Heart right ventricle (tissue), 16 donors: ENCODE measurements around the gene ZNF594. TPM values are rescaled to one million over a fixed set of nuclear protein-coding genes. Genes with fewer than 3 reads are reported as not detected.
A peak's percentile ranks its signal among the peaks of the same experiment; 100 is the strongest.
"Not testable (repeated sequence)": the region's sequence is repeated elsewhere in the genome, so short reads cannot be mapped to it uniquely, and the experiment has no call there.

ENCODE experiments used
- ATAC-seq, 8 donors: fragments of 200-7000 bp; cut with Tn5 transposase; one replicate each; pipeline ENCODE4 v1.9.1; 2020; ENCODE audit warnings: mild to moderate bottlenecking in 8 of 8, moderate library complexity in 8 of 8, moderate number of reproducible peaks in 1 of 8
- DNase-seq, 2 donors: peaks; one replicate each; pipeline ENCODE4 v3.0.0-alpha.2; 2020
- H3K27ac ChIP-seq, 10 donors: fragments of 200-600 bp; sonication (generic) in 2 of 10; one replicate each; pipeline versions ENCODE4 v1.5.0 to v1.8.0; 2020 to 2022; ENCODE audit warnings: mild to moderate bottlenecking in 3 of 10
- H3K27me3 ChIP-seq, 7 donors: fragments of 200-600 bp; one replicate each; pipeline ENCODE4 v1.8.0; 2021 to 2022; ENCODE audit warnings: mild to moderate bottlenecking in 2 of 7
- H3K36me3 ChIP-seq, 9 donors: fragments of 200-600 bp; sonication (generic) in 1 of 9; one replicate each; pipeline versions ENCODE4 v1.5.0 to v1.8.0; 2020 to 2022; ENCODE audit warnings: mild to moderate bottlenecking in 2 of 9
- H3K4me1 ChIP-seq, 9 donors: fragments of 200-600 bp; sonication (generic) in 1 of 9; one replicate each; pipeline versions ENCODE4 v1.5.0 to v1.8.0; 2020 to 2022; ENCODE audit warnings: mild to moderate bottlenecking in 4 of 9
- H3K4me3 ChIP-seq, 10 donors: fragments of 200-600 bp; sonication (generic) in 2 of 10; one replicate each; pipeline versions ENCODE4 v1.5.0 to v1.8.0; 2020 to 2022; ENCODE audit warnings: mild to moderate bottlenecking in 7 of 10, moderate library complexity in 2 of 10
- H3K9me3 ChIP-seq, 11 donors: fragments of 200-600 bp in 10 of 11; sonication (generic) in 2 of 11; one replicate each; pipeline versions ENCODE4 v1.5.0 to v1.8.0; 2013 to 2022; ENCODE audit warnings: mild to moderate bottlenecking in 2 of 11, control low read depth in 1 of 11, moderate library complexity in 1 of 11
- CTCF ChIP-seq, 9 donors: fragments of 200-600 bp; sonication (generic) in 2 of 9; IDR thresholded peaks; one replicate each; pipeline versions ENCODE4 v1.5.0 to v1.8.0; 2021 to 2022; ENCODE audit warnings: antibody characterized with exemption in 9 of 9, mild to moderate bottlenecking in 5 of 9, moderate library complexity in 1 of 9
- WGBS, 2 donors: extraction: QIAGEN DNeasy Blood & Tissue Kit; methylation state at CpG; one replicate each; pipeline ENCODE4 v1.1.7; 2013; ENCODE audit warnings: inconsistent platforms in 1 of 2; 5-methylcytosine and 5-hydroxymethylcytosine counted together
- intact Hi-C, 10 donors: fragments of 100-400 bp; cut with DNase I; formaldehyde crosslinking; loops; one replicate each; pipeline versions ENCODE4 v1.11.1 to v1.14.2; 2022
- polyA plus RNA-seq, 2 donors: library from polyadenylated mRNA; stranded (reverse); fragments of 200-250 nt; gene quantifications; one replicate each; pipeline ENCODE4 v1.2.3, GENCODE V29; 2013
- total RNA-seq, 10 donors: library from RNA; stranded (reverse); fragmentation: NEBNext Ultra II Directional in 3 of 10; extraction: Animal tissue kit (Norgen Biotek cat#: 25700) in 3 of 10; gene quantifications; one replicate each; pipeline versions ENCODE4 v1.2.1 to v1.2.4, GENCODE V29; 2021 to 2023
- donor health status: Arrhythmogenic right ventricular cardiomyopathy.
- donor health status: ischemic (EF 13 %, LVEDD 7.1; RV severe dilation, severe dysfunction).
- donor health status: healthy with polysubstance abuse.
- donor health status: DM: no; HTN: yes; CAD: no.
- donor health status: DM: no; HTN: no; CAD: no.
- donor health status: ischemic (EF 25% LVEDD 6.9; RV normal size, moderate dysfunction).
- donor health status: ischemic (EF 25% LVEDD 5.7; RV mildly dilated, moderate dysfunction).
- donor health status: healthy.
- donor health status: DM: yes; HTN: yes; CAD: no.
- donor health status: Ischemic cardiomyopathy.
- donor health status: ischemic (EF 35%, LVEDD 5.7; RV mildly dilated, moderate dysfunction).
- donor health status: nonischemic (EF 11% LVEDD 7.7; RV severe dilation, severe dysfunction).
- donor health status: DM: yes; HTN: yes; CAD: no.
- donor health status: PGD.
- donor health status: ischemic (EF 29% LVEDD 5.4; RV normal size, mild dysfunction).
- donor health status: nonischemic (EF 23%, LVEDD 6.1; RV moderate dilation, normal function).

ZNF594 gene
- total and polyA plus RNA-seq, 12 donors = 1.4 to 9.1 (median 6.7) TPM

DNA sequence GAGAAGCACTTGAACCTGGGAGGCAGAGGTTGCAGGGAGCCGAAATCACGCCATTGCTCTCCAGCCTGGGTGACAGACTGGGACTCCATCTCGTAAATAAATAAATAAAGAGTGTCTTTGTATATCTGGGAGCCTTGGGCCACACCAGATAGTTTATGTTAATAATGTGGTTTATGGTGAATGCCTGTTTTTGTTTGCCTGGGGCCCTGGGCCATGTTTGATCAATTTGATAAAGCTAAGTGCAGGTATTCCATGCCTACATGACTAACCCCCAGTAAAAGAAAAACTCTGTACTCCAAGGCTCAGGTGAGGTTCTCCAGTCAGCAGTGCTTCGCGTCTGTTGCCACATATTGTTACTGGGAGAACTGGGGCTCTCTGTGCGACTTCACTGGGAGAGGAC, 27.9 kb upstream of the ZNF594 start:
- H3K27me3 ChIP-seq = no peaks in the 10 kb centered on the region
- 95 to 98% methylated on average over 6 of the region's 6 CpGs for WGBS, 2 donors
- no peaks in the 10 kb centered on the region for H3K9me3 ChIP-seq
- intact Hi-C loops = no loop called here
- H3K4me1 ChIP-seq = peaks cover 0 to 15% (median 0%) of the 10 kb centered on the region in 9 donors
- DNase-seq (no peak), ATAC-seq (peak in 1 of 8 donors; percentile 27)
- no peak overlapping the region for H3K27ac ChIP-seq
- no peak for TF ChIP-seq CTCF (IDR thresholded peaks at IDR 0.05)
- peaks cover 0 to 60% (median 14%) of the 10 kb centered on the region in 9 donors for H3K36me3 ChIP-seq
- H3K4me3 ChIP-seq = no peak overlapping the region

DNA sequence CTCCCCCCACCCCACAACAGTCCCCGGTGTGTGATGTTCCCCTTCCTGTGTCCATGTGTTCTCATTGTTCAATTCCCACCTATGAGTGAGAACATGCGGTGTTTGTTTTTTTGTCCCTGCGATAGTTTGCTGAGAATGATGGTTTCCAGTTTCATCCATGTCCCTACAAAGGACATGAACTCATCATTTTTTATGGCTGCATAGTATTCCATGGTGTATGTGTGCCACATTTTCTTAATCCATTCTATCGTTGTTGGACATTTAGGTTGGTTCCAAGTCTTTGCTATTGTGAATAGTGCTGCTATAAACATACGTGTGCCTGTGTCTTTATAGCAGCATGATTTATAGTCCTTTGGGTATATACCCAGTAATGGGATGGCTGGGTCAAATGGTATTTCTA, 25.9 kb upstream of the ZNF594 start:
- DNase-seq, H3K27me3 ChIP-seq, intact Hi-C loops, H3K27ac ChIP-seq, H3K9me3 ChIP-seq, H3K4me3 ChIP-seq, ATAC-seq: not testable (repeated sequence)
- peaks cover 0 to 15% (median 0%) of the 10 kb centered on the region in 9 donors for H3K4me1 ChIP-seq
- WGBS, 2 donors = 96 to 100% methylated on average over 4 of the region's 5 CpGs
- H3K36me3 ChIP-seq = peaks cover 0 to 61% (median 14%) of the 10 kb centered on the region in 9 donors

- ATAC-seq (peak in 5 of 8 donors; percentile 24 to 58 (median 50)), DNase-seq (no peak)
- Histone ChIP-seq H3K27me3 (no peaks in the 10 kb centered on the region), H3K27ac (peak overlapping the region in 1 of 10 donors; percentile 68), H3K4me3 (no peak overlapping the region), H3K4me1 (peaks cover 0 to 23% (median 0%) of the 10 kb centered on the region in 9 donors), H3K36me3 (peaks cover 0 to 51% (median 14%) of the 10 kb centered on the region in 9 donors), H3K9me3 (no peaks in the 10 kb centered on the region)
- no peak for TF ChIP-seq CTCF (IDR thresholded peaks at IDR 0.05)
- 92 to 95% methylated on average over 7 of the region's 7 CpGs for WGBS, 2 donors
- intact Hi-C loops = no loop called here
Observed at GRCh38 chr17:5211458-5211857, 19.8 kb upstream of the ZNF594 start.

GRCh38 chr17:5210614-5211252, 19.1 kb upstream of the ZNF594 start:
- DNase-seq = no peak
- Histone ChIP-seq H3K4me1 (peaks cover 0 to 23% (median 0%) of the 10 kb centered on the region in 9 donors), H3K4me3 (no peak overlapping the region), H3K27ac (peak overlapping the region in 2 of 10 donors; percentile 25 to 68), H3K9me3 (peaks cover 0 to under 1% (median 0%) of the 10 kb centered on the region in 11 donors), H3K36me3 (peaks cover 0 to 44% (median 8%) of the 10 kb centered on the region in 9 donors), H3K27me3 (no peaks in the 10 kb centered on the region)
- TF ChIP-seq CTCF (IDR thresholded peaks at IDR 0.05) = no peak
- ATAC-seq = peak in 2 of 8 donors; percentile 11 to 51
- intact Hi-C loops = no loop called here
- WGBS, 2 donors = 91 to 95% methylated on average over 8 of the region's 8 CpGs

GRCh38 chr17:5210091-5210490, 18.4 kb upstream of the ZNF594 start:
- intact Hi-C loops = no loop called here
- no peak for TF ChIP-seq CTCF (IDR thresholded peaks at IDR 0.05)
- ATAC-seq = no peak
- WGBS, 2 donors = 86 to 88% methylated on average over 5 of the region's 5 CpGs
- H3K4me3 ChIP-seq = no peak overlapping the region
- H3K9me3 ChIP-seq = peaks cover 0 to 4% (median 0%) of the 10 kb centered on the region in 11 donors
- no peaks in the 10 kb centered on the region for H3K27me3 ChIP-seq
- peaks cover 0 to 23% (median 0%) of the 10 kb centered on the region in 9 donors for H3K4me1 ChIP-seq
- H3K36me3 ChIP-seq = peaks cover 0 to 38% (median 4%) of the 10 kb centered on the region in 9 donors
- no peak for DNase-seq
- peak overlapping the region in 1 of 10 donors; percentile 68 for H3K27ac ChIP-seq
